Posterior vena cava (tissue), 2 donors: Measurements from ENCODE around the gene PEAK1. TPM values are rescaled to one million over a fixed set of nuclear protein-coding genes. Genes with fewer than 3 reads are reported as not detected.
"Not testable (repeated sequence)": the region's sequence is repeated elsewhere in the genome, so short reads cannot be mapped to it uniquely, and the experiment has no call there.

ENCODE experiments used
- DNase-seq: peaks from one replicate; pipeline ENCODE4 v3.0.0-alpha.2; 2020; ENCODE audit warnings: low spot score
- intact Hi-C, 2 donors: fragments of 100-400 bp; cut with DNase I; formaldehyde crosslinking; loops; one replicate each; pipeline versions ENCODE4 v1.14.1 to v1.14.2; 2022 to 2023
- total RNA-seq, 2 donors: library from RNA; stranded (reverse); fragmentation: NEBNext Ultra II Directional; extraction: Animal tissue kit (Norgen Biotek cat#: 25700); gene quantifications; one replicate each; pipeline ENCODE4 v1.2.1, GENCODE V29; 2021
- donor health status: DM: yes; HTN: yes; CAD: no.
- donor health status: DM: yes; HTN: yes; CAD: no.

Gene PEAK1
- total RNA-seq, 2 donors from 2014 or later: 78.6 to 101 TPM

DNA sequence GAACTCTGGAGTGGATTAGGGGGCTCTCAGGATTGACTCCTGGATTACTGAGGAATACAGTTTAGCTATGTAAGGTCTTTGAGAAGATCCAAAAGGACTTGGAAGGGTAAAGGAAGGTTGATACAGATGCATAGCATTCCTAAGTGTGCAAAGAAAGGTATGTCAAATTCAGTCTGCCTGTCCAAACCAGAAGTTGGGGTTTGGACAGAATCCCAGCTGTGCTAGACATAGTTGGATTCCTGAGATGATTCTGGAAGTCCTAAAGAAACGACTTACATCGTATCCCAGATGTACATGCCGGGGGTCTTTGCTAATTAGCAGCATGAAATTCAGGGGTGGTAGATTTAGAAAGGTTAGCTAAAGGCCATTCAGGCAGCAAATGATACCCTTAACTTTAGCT, 251.3 kb downstream of the PEAK1 start:
- DNase-seq: no peak
- intact Hi-C loops: no loop called here

DNA sequence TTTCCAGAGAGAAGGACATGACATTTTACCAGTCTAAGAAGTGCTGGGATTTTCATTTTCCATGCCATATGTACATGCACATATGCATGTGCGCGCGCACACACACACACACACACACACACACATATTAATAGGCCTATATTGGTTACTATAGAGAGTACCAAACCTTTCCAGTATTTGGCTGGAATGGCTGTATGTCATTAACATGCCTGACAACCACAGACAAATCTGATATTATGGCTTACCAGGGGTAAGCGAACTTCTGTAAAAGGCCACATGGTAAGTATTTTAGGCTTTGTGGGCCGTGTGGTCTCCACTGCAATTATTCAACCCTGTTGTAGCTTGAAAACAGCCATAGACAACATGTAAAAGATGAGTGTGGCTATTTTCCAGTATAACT, 251.8 kb downstream of the PEAK1 start:
- DNase-seq: no peak
- intact Hi-C loops: no loop called here

DNA sequence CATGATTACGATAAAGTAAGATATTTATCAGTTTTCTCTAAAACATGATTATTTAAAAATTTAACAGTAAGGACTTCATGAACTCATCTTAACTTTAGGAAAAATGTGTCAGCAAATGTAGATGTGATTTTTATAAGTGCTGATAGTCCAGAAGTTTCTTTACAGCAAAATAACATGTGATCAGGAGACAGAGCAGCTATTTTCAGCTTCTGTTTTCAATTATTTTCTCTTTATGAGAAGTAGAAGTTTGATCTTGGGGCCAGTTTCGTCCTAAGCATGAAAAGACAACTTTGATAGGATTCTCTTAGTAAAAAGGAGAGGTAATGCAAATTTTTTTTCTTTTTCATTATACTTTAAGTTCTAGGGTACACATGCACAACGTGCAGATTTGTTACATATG, 252.5 kb downstream of the PEAK1 start:
- intact Hi-C loops: no loop called here
- no peak for DNase-seq

DNA sequence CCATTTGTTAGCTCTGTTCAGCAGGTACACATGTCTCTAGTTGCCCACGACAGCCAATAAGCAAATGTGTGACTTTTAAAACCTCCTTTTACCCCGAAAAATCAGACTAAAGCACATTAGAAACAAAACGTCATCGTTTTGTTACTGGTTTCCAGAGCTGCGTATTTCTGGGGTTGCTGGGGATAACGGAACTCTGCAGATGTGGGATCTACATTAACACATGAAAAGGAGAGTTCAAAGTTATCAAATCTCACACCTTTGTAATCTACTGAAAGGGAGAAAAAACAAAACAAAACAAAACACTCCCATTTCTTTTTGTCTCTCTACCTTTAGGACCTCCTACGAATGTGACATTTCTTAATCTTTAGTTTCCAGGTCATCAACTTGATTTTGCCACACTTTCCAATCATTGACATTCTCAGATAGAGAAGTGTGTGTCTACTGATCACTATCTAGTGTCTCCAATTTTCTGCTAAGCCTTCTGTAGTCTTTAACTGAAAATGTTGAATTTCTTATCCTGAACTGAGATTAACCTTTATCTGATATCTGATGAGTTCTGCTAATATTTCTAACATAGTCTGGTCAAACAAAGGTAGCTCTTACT, 256.0 kb downstream of the PEAK1 start:
- no peak for DNase-seq
- intact Hi-C loops: no loop called here

DNA sequence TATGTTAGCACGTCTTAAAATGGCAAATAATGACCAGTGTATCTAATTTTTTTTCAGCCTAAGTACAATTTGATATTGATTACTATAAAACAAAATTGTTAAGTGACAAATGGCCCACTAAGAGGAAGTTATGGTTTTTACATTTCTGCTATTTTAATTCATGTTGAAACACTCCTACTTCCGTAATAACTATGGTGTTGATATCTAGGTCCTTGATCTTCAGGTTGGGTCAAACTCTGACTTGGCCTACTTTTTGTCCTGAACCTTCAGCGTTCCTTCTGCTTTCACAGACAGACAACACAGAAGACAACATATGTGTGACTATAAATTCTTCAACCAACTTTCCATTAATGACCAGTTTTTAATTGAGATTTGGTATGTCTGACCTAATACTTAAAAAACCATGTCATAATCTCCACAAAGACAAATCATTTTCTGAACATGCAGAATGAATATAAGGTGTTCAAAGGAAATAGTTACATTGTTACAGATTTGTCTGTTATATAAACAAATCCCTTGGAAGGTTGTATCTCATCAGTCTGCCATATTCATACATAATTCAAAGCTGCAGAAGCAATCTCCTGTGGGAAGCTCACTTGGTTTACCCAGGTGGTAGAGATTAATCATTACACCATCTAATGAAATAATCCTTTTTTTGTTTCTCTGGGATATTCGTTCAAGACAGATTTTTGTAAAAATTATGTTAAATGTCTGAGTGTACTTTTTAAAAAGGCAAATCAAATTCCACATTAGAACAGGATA, 256.9 kb downstream of the PEAK1 start:
- intact Hi-C loops: no loop called here
- DNase-seq: no peak

DNA sequence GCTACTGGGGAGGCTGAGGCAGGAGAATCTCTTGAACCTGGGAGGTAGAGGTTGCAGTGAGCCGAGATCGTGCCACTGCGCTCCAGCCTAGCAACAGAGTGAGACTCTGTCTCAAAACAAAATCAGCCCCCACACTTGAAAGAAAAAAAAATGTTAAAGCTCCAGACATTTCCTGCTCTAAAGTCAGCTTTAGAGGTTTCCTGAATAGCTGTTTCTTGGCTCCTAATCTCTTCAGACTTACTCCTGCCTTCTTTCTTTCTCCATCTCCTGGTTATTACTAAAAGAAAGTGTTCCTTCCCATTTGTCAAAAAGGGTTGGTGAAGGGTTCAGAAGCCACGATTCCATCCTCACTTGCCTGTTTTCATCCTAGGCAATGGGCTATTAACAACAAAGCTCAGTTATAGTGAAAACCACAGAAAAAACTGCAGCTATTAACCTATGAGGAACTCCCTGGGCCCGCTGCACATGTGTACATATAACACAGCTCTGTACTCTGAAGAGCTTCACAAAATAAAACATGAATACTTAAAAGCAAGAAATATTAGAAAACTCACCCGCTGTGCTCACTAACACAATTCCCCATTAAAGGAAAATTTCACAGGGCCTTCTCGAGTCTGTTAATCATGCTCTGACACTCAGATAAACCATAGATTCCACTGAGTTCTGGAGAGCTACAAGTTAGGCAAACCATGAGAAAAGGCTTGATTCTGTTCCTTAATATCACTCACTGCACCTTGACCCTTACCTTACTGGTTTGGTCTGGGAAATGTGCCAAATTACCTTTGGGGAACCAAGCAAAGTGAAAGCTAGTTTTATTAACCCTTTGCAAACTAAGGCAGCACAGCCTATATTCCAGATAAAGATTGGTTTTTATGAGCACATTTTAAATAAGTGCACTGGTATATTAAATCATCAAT, 259.1 kb downstream of the PEAK1 start:
- no peak for DNase-seq
- intact Hi-C loops: no loop called here

DNA sequence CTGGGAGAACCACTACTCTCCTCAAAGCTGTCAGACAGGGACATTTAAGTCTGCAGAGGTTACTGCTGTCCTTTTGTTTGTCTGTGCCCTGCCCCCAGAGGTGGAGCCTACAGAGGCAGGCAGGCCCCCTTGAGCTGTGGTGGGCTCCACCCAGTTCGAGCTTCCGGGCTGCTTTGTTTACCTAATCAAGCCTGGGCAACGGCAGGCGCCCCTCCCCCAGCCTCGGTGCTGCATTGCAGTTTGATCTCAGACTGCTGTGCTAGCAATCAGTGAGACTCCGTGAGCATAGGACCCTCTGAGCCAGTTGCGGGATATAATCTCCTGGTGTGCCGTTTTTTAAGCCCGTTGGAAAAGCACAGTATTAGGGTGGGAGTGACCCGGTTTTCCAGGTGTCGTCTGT, 263.9 kb downstream of the PEAK1 start:
- DNase-seq: not testable (repeated sequence)
- intact Hi-C loops: loop anchor here in 1 of 2 donors (2.0 kb wide), 1 partner anchor 33 kb away; no protein-coding TSS in a partner anchor

DNA sequence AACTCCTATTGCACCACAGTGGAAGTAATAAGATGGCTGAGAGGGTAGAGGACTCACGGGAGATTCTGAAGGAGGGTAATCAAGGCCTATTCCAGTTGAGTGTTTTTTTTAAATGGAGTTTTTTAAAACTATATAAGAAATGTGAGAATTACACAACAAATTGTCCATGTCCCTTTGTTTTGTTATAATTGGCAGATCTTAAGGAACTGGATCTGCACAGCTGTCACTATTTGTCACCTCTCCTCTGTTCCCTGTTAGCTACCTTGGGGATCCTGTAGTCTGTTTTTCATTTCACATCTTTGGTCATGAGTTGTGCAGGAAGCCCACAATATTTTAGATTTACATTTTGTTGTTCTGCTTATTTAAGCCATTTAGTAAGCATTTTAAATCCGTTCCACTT, 271.7 kb downstream of the PEAK1 start:
- intact Hi-C loops: no loop called here
- no peak for DNase-seq

DNA sequence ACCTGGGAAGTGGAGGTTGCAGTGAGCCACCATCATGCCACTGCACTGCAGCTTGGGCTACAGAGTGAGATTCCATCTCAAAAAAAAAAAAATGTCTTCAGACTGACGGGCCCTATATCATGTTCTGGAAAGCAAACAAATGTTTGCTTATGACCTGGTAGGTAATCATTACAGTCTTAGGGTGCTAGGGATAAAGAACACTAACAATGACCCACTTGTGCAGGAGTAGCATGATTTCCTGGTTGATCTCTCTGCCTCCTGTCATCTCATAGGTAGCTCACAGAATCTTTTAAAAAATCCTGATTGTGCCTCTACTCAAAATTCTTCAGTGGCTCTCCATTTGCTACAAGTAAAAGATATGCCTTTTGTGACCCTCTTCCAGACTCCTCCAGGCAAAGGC, 274.5 kb downstream of the PEAK1 start:
- DNase-seq: no peak
- intact Hi-C loops: no loop called here

DNA sequence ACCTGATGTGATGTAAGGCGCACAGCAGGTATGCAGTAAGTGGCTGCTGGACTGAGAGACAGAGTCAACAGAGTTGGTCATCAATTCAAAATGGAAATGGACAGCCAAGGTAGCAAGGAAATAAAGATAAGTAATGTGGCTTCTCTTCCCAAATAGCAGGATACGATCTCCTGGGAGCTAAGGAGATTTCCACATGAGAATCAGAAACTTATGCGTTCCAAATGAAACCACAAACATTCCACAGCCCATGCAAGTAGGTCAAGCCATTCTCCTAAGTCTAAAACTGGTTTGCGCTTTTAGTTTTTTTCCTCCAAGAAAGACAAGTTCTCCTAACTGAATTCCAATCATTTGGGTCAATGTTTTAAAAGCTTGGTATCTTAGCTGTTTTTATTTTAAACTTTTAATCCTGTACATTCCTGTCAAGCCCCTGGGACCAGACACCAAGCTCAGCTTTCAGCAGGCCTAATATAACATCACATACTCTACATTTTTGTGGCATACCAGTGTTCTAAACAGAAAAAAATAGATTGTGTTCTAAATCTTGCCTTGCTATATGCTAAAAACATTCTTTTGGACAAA, 275.3 kb downstream of the PEAK1 start:
- intact Hi-C loops: no loop called here
- no peak for DNase-seq

DNA sequence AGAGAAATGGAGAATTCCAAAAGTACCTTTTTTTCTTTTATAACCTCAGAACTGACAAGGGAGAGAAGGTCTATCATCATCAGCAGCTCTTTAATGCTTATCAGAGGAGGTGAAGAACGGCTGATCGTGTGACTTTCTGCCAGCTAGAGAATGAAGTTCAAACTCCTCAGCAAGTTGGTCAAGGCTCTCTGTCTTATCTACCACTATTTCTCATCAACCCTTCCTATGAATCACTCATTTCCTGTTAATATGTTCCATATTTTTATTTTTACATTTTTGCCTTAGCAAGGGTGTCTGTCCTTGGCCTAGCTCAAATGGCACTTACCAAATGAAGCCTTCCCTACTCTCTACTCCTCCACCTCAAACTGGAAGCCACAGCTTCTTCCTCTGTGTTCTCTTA, 275.9 kb downstream of the PEAK1 start:
- no peak for DNase-seq
- intact Hi-C loops: no loop called here

DNA sequence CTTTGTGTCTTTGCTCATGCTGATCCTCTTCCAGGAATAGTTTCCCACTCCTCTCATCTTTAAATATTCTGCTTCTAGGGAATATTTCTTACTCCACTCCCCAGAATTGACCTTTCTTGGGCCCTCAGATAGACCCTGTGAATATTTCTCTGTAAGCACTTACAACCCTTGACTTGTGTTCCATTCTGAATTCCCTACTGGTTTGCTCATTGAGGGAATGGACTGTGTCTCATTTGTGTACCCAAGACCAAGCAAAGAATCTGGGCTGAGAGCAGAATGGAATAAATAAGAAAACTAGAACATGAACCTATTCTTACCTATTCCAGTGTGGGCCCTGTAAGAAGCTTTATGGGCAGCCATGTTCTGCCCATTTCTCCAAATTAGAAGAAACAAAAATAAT, 276.3 kb downstream of the PEAK1 start:
- no peak for DNase-seq
- intact Hi-C loops: no loop called here

DNA sequence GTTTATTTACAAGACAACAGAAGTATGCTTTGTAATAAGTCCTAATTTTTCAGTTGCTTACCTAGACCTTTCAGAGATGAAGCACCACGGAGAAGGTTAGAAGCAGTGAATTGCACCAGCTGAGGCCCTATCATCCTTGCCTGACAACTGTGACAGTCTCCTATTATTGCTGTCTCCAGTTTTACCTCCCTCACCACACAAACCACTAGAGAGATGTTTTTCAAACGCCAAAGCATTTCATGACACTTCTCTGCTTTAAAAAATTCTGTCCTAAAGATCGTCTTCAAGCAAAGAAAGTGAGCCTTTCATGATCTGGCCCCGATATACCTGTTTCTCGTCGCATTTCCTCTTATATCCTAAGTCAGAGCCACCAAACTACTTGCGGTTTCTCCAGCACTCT, 276.7 kb downstream of the PEAK1 start:
- intact Hi-C loops: no loop called here
- DNase-seq: no peak

DNA sequence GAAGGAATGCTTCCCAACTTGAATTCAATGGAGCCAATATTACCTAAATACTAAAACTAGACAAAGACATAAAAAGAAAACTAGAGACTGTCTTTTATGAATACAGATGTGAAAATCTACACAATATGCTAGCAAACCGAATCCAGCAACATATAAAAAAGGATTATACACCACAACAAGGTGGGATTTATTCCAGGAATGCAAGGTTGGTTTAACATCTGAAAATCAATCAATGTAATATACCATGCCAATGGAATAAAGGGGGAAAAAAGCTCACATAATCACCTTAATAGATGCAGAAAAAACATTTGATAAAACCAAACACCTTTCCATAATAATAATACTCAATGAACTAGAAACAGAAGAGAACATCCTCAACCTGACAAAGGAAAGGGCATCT, 279.7 kb downstream of the PEAK1 start:
- DNase-seq: no peak
- intact Hi-C loops: no loop called here

DNA sequence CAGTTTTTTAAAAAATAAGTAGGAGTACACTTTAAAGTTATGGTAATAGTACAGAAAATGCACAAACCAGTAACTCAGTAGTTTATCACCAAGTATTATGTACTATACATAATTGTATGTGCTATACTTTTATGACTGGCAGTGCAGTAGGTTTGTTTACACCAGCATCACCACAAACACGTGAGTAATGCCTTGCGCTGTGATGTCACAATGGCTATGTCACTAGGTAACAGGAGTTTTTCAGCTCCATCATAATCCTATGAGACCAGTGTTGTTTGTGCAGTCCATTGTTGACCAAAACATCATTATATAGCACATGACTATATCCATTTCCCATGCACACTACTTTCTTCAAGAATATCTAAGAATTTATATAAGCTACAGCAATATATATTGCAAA, 280.6 kb downstream of the PEAK1 start:
- intact Hi-C loops: no loop called here
- no peak for DNase-seq

DNA sequence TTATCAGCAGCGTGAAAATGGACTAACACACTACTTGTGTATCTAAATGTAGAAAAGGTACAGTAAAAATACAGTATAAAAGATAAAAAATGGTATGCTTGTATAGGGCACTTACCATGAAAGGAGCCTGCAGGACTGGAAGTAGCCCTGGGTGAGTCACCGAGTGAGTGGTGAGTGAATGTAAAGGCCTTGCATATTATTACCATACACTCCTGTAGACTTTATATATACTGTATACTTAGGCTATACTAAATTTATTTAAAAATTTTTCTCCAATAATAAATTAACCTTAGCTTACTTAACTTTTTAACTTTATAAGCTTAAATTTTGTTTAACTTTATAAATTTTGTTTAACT, 281.8 kb downstream of the PEAK1 start:
- DNase-seq: no peak
- intact Hi-C loops: no loop called here

DNA sequence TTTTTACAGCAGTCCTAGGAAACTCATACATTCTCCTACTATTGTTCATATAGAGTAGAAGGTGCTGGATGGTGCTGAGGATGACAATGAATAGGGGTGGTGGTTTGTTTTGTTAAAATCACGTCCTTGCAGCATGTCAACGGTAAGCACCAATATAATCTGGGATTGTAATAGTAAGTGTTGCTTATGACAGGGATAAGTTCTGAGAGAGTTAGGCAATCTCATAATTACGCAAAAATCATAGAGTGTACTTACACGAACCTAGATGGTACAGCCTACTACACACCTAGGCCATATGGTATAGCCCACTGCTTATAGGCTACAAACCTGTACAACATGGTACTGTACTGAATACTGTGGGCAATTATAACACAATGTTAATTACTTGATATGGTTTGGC, 284.7 kb downstream of the PEAK1 start:
- DNase-seq: no peak
- intact Hi-C loops: no loop called here

DNA sequence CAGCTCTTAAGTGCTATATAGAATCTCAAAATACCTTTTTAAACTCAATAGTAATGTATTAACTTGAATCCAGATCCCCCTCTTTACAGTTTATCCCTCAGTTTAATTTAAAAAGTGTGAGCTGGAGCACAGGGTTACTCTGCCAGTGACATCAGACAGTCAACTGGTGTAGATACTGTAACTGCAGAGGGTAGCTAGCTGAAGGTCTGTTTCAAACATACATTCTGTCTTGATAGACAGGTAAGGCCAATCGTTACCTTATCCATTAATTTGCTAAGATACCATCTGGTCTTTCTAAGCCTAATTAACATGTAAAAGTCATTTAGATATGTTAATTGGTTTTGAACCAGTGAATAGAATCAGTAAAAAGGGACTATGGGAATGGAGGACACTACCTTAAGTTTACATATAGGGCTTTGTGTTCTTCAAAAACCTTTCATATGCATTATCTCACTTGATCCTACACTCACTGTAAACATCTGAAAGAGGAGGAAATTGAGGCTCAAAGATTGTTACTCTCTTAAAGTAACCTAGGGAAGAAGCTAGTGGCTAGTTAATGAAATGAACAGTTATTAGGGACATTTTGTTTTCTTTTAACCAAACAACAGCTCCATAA, 289.5 kb downstream of the PEAK1 start:
- intact Hi-C loops: no loop called here

DNA sequence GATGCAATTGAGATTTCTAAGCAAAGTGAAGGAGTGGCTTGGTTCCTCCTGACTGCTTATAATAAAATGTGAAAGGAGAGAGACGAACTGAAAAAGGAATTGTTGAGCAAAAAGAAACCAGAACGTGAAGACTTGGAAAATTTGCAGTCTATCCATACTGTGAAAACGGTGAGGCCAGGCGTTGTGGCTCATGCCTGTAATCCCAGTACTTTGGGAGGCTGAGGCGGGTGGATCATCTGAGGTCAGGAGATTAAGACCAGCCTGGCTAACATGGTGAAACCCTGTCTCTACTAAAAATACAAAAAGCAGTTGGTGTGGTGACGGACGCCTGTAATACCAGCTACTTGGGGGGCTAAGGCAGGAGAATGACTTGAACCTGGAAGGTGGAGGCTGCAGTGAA, 292.3 kb downstream of the PEAK1 start:
- intact Hi-C loops: no loop called here

More for the DNA sequence above, 289.5 kb downstream of the PEAK1 start:
- DNase-seq: no peak

More for the DNA sequence above, 292.3 kb downstream of the PEAK1 start:
- no peak for DNase-seq
